CD4-positive, alpha-beta T cell (primary cell): ENCODE measurements around the gene SMIM45.

Source experiments
- ATAC-seq: fragments of 200-7000 bp; cut with Tn5 transposase; one replicate; pipeline ENCODE4 v1.10.0; 2022; ENCODE audit warnings: mild to moderate bottlenecking; ENCODE audit not compliant: poor library complexity
- CTCF ChIA-PET: fragments of 350-600 bp; sonication (Branson Sonifier 250); formaldehyde crosslinking; loops from one replicate; lab custom pipeline; 2021; ENCODE audit warnings: antibody characterized with exemption, inconsistent platforms; lab: Charles Lee
- POLR2A ChIA-PET: fragments of 350-600 bp; sonication (Branson Sonifier 250); formaldehyde crosslinking; loops from one replicate; lab custom pipeline; 2021; ENCODE audit warnings: antibody characterized with exemption, inconsistent platforms; lab: Charles Lee
- DNase-seq, 14 experiments: peaks; one replicate each; pipeline ENCODE4 v3.0.0-alpha.2; 2013 to 2020; ENCODE audit warnings: mixed read lengths in 2 of 14
- H3K27ac ChIP-seq, 2 donors: one replicate each; pipeline versions ENCODE4 v1.5.1 to v1.7.0; 2013; ENCODE audit warnings: low read length in 2 of 2, low read depth in 1 of 2, mild to moderate bottlenecking in 1 of 2
- H3K27me3 ChIP-seq, 2 experiments: 1 replicate in 1 of 2; 2 replicates in 1 of 2; pipeline versions ENCODE4 v1.6.1 to v1.7.0; 2013; ENCODE audit warnings: low read length in 2 of 2, control low read depth in 1 of 2, mild to moderate bottlenecking in 1 of 2, moderate library complexity in 1 of 2; ENCODE audit not compliant: insufficient read depth in 2 of 2, control insufficient read depth in 1 of 2
- H3K36me3 ChIP-seq: one replicate; pipeline ENCODE4 v1.6.1; 2013; ENCODE audit warnings: low read length, control low read depth; ENCODE audit not compliant: insufficient read depth
- H3K4me1 ChIP-seq: one replicate; pipeline ENCODE4 v1.6.1; 2013; ENCODE audit warnings: low read length, control low read depth; ENCODE audit not compliant: insufficient read depth
- H3K4me3 ChIP-seq: one replicate; pipeline ENCODE4 v1.5.1; 2013; ENCODE audit warnings: mild to moderate bottlenecking, low read length, moderate library complexity
- H3K9me3 ChIP-seq, 2 experiments: 1 replicate in 1 of 2; 2 replicates in 1 of 2; pipeline versions ENCODE4 v1.6.1 to v1.7.0; 2013; ENCODE audit warnings: low read length in 2 of 2, mild to moderate bottlenecking in 2 of 2, control low read depth in 1 of 2, moderate library complexity in 1 of 2; ENCODE audit not compliant: control insufficient read depth in 1 of 2, insufficient read depth in 1 of 2
- H3K27ac Mint-ChIP-seq: one replicate; pipeline ENCODE4 v1.8.0; 2020; ENCODE audit warnings: mixed read lengths
- H3K27me3 Mint-ChIP-seq: one replicate; pipeline ENCODE4 v1.8.0; 2021; ENCODE audit warnings: mixed read lengths
- H3K36me3 Mint-ChIP-seq: one replicate; pipeline ENCODE4 v1.8.0; 2021; ENCODE audit warnings: low read depth, mixed read lengths
- H3K4me1 Mint-ChIP-seq: one replicate; pipeline ENCODE4 v1.8.0; 2021; ENCODE audit warnings: low read depth, mixed read lengths
- H3K4me3 Mint-ChIP-seq: one replicate; pipeline ENCODE4 v1.8.0; 2020; ENCODE audit warnings: mild to moderate bottlenecking, mixed read lengths
- H3K9me3 Mint-ChIP-seq: one replicate; pipeline ENCODE4 v1.8.0; 2020; ENCODE audit warnings: mixed read lengths
- intact Hi-C, 2 experiments: fragments of 100-400 bp; cut with DNase I in 1 of 2; cut with micrococcal nuclease in 1 of 2; formaldehyde crosslinking; loops; one replicate each; pipeline versions ENCODE4 v1.15.1 to v1.9.0; 2023 to 2025; cut with DNase I, micrococcal nuclease
- TF ChIP-seq, protein P1 (sequence below): fragments of 200-600 bp; IDR thresholded peaks from one replicate; pipeline ENCODE4 v1.8.0; 2022; ENCODE audit warnings: antibody characterized with exemption, mild to moderate bottlenecking

SMIM45 gene

DNA sequence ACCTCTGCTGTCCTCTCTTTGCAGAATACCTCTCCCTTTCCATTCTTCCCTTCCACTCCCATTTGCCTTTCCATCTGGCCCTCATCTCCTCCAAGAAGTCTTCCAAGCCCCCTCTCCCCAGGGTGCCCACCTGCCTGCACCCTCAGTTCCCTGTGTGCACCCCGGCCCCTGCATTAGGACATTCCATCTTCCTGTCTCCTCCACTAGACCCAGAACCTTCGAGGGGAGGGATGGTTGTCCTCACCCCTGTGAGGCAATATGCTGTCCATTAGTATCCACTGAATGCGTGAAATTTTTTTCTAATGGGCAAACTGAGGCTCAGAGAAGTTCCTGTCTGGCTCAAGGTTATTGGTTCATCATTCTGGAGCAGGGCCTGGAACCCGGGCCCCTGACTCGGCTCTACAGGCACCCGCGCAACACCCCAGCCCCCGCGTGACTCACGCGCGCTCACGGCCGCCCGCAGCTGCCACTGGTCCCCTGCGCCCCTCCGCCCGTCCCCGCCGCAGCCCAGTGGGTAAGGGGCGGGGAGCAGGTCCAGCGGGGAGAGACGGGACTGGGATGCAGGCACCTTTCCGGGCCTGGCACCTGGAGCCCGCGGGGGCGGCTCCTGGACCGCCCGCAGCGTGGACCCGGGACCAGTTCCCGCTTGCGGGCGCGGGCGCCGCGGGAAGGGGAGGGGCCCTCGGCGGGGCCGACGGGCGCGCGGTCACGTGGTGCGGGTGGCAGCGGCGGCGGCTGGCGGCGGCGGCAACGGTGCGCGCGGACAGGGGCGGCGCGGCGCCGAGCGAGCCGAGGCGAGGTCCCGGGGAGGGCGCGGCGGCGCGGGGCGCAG, 24.3 kb downstream of the SMIM45 start:
- Mint-ChIP-seq H3K36me3 (no peaks in the 10 kb centered on the region), H3K27ac (no peak overlapping the region), H3K4me3 (peak overlapping the region; percentile 59), H3K9me3 (no peaks in the 10 kb centered on the region), H3K27me3 (peaks cover 60% of the 10 kb centered on the region), H3K4me1 (no peaks in the 10 kb centered on the region)
- TF ChIP-seq, protein P1, sequence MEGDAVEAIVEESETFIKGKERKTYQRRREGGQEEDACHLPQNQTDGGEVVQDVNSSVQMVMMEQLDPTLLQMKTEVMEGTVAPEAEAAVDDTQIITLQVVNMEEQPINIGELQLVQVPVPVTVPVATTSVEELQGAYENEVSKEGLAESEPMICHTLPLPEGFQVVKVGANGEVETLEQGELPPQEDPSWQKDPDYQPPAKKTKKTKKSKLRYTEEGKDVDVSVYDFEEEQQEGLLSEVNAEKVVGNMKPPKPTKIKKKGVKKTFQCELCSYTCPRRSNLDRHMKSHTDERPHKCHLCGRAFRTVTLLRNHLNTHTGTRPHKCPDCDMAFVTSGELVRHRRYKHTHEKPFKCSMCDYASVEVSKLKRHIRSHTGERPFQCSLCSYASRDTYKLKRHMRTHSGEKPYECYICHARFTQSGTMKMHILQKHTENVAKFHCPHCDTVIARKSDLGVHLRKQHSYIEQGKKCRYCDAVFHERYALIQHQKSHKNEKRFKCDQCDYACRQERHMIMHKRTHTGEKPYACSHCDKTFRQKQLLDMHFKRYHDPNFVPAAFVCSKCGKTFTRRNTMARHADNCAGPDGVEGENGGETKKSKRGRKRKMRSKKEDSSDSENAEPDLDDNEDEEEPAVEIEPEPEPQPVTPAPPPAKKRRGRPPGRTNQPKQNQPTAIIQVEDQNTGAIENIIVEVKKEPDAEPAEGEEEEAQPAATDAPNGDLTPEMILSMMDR = no peak
- ATAC-seq (peak; percentile 72), DNase-seq (peak in 10 of 14 experiments; percentile 29 to 79 (median 56))
- Histone ChIP-seq H3K27ac (no peak overlapping the region), H3K4me1 (peaks cover 12% of the 10 kb centered on the region), H3K36me3 (no peaks in the 10 kb centered on the region), H3K4me3 (peak overlapping the region; percentile 12), H3K27me3 (peaks cover 33 to 38% of the 10 kb centered on the region in 2 experiments), H3K9me3 (peaks cover 0 to 11% of the 10 kb centered on the region in 2 experiments)
- intact Hi-C loops = no loop called here
- POLR2A ChIA-PET = interaction anchor here (1.5 kb wide), 1 partner anchor 9 kb away, joined by 3 read pairs; no protein-coding TSS in a partner anchor
- CTCF ChIA-PET = no interaction called here

GRCh38 chr22:41976961-41977566, 25.1 kb downstream of the SMIM45 start:
- H3K36me3 Mint-ChIP-seq = no peaks in the 10 kb centered on the region
- peaks cover 12% of the 10 kb centered on the region for H3K4me1 ChIP-seq
- no peak overlapping the region for H3K27ac Mint-ChIP-seq
- peaks cover 0 to 6% of the 10 kb centered on the region in 2 experiments for H3K9me3 ChIP-seq
- TF ChIP-seq, protein P1 = no peak
- peak overlapping the region; percentile 63 for H3K4me3 Mint-ChIP-seq
- no peaks in the 10 kb centered on the region for H3K9me3 Mint-ChIP-seq
- peaks cover 60% of the 10 kb centered on the region for H3K27me3 Mint-ChIP-seq
- no peaks in the 10 kb centered on the region for H3K4me1 Mint-ChIP-seq
- ChIA-PET CTCF (no interaction called here), POLR2A (interaction anchor here (0.9 to 1.5 kb wide), 2 partner anchors 10 to 102 kb away, joined by 3 read pairs; partner anchors contain the start of gene SMDT1)
- intact Hi-C loops = no loop called here
- no peaks in the 10 kb centered on the region for H3K36me3 ChIP-seq
- peak in 4 of 14 experiments; percentile 7 to 45 (median 22) for DNase-seq
- H3K4me3 ChIP-seq = peak overlapping the region; percentile 36
- no peak overlapping the region for H3K27ac ChIP-seq
- H3K27me3 ChIP-seq = peaks cover 29 to 31% of the 10 kb centered on the region in 2 experiments
- ATAC-seq = peak; percentile 59

DNA sequence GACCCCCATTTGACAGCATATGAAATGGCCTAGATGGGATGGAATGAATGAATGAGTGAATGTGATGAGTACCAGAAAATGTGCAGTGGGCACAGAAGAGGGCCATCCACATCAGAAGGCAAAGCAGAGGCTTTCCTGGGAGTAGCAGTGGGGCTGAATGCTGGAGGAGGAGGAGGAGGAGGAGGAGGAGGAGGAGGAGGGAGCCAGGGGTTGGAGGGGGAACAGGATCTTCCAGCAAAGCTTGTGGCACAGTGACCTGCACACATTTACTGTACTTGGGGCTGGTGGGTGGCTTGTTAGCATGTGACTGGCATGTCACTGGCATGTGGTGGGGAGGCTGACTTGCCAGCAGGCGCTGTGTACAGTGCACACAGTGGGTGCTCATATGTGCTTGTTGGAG, 26.8 kb downstream of the SMIM45 start:
- H3K4me3 ChIP-seq = no peak overlapping the region
- ChIA-PET CTCF (no interaction called here), POLR2A (no interaction called here)
- H3K4me3 Mint-ChIP-seq = peak overlapping the region; percentile 58
- no peaks in the 10 kb centered on the region for H3K36me3 Mint-ChIP-seq
- TF ChIP-seq, protein P1 = no peak
- H3K27ac ChIP-seq = no peak overlapping the region
- H3K9me3 ChIP-seq = peaks cover 0 to 4% of the 10 kb centered on the region in 2 experiments
- H3K27me3 Mint-ChIP-seq = peaks cover 49% of the 10 kb centered on the region
- no peak overlapping the region for H3K27ac Mint-ChIP-seq
- H3K27me3 ChIP-seq = peaks cover 23 to 27% of the 10 kb centered on the region in 2 experiments
- intact Hi-C loops = no loop called here
- no peaks in the 10 kb centered on the region for H3K9me3 Mint-ChIP-seq
- H3K36me3 ChIP-seq = no peaks in the 10 kb centered on the region
- H3K4me1 Mint-ChIP-seq = no peaks in the 10 kb centered on the region
- H3K4me1 ChIP-seq = peaks cover 12% of the 10 kb centered on the region
- ATAC-seq (no peak), DNase-seq (no peak)
